ENCODE data around the gene SOX10.

- TF ChIP-seq RFX1 (IDR thresholded peaks at IDR 0.05) (no peak), POLR2A (conservative IDR thresholded peaks at IDR 0.05) (no peak), ELK1 (CRISPR knock-in tag; IDR thresholded peaks at IDR 0.05) (no peak), CTCF (IDR thresholded peaks at IDR 0.05 in 2 of 3, conservative IDR thresholded peaks at IDR 0.05 in 1 of 3; ENCODE audit: insufficient read depth in 2 of 3, low read depth in 1 of 3, low read length in 3 of 3) (no peak), EP300 (IDR thresholded peaks at IDR 0.05; ENCODE audit: low read length) (no peak), GABPA (tag; conservative IDR thresholded peaks at IDR 0.05; ENCODE audit: low read depth) (no peak), MAFK (IDR thresholded peaks at IDR 0.05; ENCODE audit: low read length) (no peak), HCFC1 (IDR thresholded peaks at IDR 0.05; ENCODE audit: low read depth, low read length) (no peak), MIER1 (IDR thresholded peaks at IDR 0.05; ENCODE audit: low read depth) (no peak), HDAC8 (tag; IDR thresholded peaks at IDR 0.05) (no peak)
Observed at GRCh38 chr22:38012604-38013072, 28.3 kb upstream of the SOX10 start.
